ENCODE results near the gene NRP1.

NRP1 gene

DNA sequence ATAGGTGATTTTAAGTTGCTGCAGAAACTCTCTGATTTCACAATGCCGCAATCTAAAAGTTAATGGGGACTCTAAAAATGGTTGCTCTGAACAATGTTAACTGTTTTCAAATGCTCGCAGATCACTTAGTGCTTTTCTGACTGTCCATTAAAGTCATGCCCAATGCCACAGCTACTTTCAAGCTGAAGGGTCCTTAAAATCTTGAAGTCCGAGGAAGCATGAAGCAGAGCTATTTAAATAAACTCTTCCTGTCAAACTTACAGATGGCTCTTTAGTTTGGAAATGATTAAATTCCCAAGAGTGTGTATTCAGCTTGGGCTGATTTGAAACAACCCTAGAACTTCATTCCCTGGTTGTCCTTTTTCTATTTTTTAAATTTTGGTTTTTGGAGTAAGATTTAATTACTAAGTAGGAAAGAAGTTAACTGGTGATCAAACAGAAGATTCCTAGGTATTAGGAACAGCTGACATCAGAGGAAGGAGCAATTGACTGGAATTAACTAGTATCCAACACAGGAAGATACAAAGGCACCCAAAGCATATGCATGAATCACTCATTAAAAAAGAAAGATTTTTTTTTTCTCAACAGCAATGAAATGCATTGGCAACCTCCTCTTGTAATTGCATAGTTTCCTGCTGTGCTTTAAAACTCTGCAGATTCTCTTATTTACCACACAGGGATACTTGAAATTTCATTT lies 105.1 kb downstream of the NRP1 start:
- TF ChIP-seq NFIC (IDR thresholded peaks at IDR 0.05) = no peak
- TF ChIP-seq CREB1 (IDR thresholded peaks at IDR 0.05; ENCODE audit: low read depth) = no peak
- TF ChIP-seq MAX (IDR thresholded peaks at IDR 0.05) = no peak
- no peak for TF ChIP-seq RAD21 (IDR thresholded peaks at IDR 0.05; ENCODE audit: low read depth)
- no peak for TF ChIP-seq EGR1 (IDR thresholded peaks at IDR 0.05)
- no peak for TF ChIP-seq TCF12 (IDR thresholded peaks at IDR 0.05; ENCODE audit: low read depth)
- TF ChIP-seq YY1 (IDR thresholded peaks at IDR 0.05; ENCODE audit: low read depth) = no peak
- TF ChIP-seq, protein P1, sequence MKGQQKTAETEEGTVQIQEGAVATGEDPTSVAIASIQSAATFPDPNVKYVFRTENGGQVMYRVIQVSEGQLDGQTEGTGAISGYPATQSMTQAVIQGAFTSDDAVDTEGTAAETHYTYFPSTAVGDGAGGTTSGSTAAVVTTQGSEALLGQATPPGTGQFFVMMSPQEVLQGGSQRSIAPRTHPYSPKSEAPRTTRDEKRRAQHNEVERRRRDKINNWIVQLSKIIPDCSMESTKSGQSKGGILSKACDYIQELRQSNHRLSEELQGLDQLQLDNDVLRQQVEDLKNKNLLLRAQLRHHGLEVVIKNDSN (IDR thresholded peaks at IDR 0.05) = no peak
- TF ChIP-seq FOXM1 (IDR thresholded peaks at IDR 0.05; ENCODE audit: borderline replicate concordance, low read depth) = no peak
- no peak for TF ChIP-seq CEBPB (IDR thresholded peaks at IDR 0.05)
- no peak for TF ChIP-seq EP300 (IDR thresholded peaks at IDR 0.05; ENCODE audit: borderline replicate concordance)
- no peak for TF ChIP-seq TEAD4 (IDR thresholded peaks at IDR 0.05)
- TF ChIP-seq ZBTB7A (IDR thresholded peaks at IDR 0.05; ENCODE audit: low read depth) = no peak
- TF ChIP-seq, protein P2, sequence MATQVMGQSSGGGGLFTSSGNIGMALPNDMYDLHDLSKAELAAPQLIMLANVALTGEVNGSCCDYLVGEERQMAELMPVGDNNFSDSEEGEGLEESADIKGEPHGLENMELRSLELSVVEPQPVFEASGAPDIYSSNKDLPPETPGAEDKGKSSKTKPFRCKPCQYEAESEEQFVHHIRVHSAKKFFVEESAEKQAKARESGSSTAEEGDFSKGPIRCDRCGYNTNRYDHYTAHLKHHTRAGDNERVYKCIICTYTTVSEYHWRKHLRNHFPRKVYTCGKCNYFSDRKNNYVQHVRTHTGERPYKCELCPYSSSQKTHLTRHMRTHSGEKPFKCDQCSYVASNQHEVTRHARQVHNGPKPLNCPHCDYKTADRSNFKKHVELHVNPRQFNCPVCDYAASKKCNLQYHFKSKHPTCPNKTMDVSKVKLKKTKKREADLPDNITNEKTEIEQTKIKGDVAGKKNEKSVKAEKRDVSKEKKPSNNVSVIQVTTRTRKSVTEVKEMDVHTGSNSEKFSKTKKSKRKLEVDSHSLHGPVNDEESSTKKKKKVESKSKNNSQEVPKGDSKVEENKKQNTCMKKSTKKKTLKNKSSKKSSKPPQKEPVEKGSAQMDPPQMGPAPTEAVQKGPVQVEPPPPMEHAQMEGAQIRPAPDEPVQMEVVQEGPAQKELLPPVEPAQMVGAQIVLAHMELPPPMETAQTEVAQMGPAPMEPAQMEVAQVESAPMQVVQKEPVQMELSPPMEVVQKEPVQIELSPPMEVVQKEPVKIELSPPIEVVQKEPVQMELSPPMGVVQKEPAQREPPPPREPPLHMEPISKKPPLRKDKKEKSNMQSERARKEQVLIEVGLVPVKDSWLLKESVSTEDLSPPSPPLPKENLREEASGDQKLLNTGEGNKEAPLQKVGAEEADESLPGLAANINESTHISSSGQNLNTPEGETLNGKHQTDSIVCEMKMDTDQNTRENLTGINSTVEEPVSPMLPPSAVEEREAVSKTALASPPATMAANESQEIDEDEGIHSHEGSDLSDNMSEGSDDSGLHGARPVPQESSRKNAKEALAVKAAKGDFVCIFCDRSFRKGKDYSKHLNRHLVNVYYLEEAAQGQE (IDR thresholded peaks at IDR 0.05; ENCODE audit: low read depth) = no peak
- no peak for TF ChIP-seq TAF1 (IDR thresholded peaks at IDR 0.05; ENCODE audit: low read depth)

DNA sequence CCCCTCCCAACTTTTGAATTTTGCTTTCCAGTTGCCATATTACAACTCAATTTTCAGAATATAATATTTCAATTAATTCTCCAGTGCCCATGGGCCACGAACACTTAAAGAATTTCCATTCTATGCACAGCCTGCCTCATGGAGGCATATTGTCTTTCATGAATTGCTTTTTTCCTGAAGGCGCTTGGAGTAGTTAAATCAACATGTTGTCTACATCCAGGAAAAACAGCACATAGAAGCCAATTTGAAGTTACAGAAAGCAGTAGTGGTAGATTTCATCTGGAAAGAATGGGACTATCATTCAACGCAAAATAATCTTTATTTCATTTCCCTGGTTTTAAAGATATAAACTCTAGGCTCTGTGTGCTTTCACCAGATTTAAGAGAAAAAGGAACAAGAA lies 106.0 kb downstream of the NRP1 start:
- no peak for TF ChIP-seq CREB1 (IDR thresholded peaks at IDR 0.05; ENCODE audit: low read depth)
- TF ChIP-seq, protein P2 (IDR thresholded peaks at IDR 0.05; ENCODE audit: low read depth) = no peak
- no peak for TF ChIP-seq TCF12 (IDR thresholded peaks at IDR 0.05; ENCODE audit: low read depth)
- no peak for TF ChIP-seq NFIC (IDR thresholded peaks at IDR 0.05)
- TF ChIP-seq EGR1 (IDR thresholded peaks at IDR 0.05) = no peak
- TF ChIP-seq YY1 (IDR thresholded peaks at IDR 0.05; ENCODE audit: low read depth) = no peak
- no peak for TF ChIP-seq RAD21 (IDR thresholded peaks at IDR 0.05; ENCODE audit: low read depth)
- TF ChIP-seq TAF1 (IDR thresholded peaks at IDR 0.05; ENCODE audit: low read depth) = no peak
- no peak for TF ChIP-seq TEAD4 (IDR thresholded peaks at IDR 0.05)
- TF ChIP-seq MAX (IDR thresholded peaks at IDR 0.05) = no peak
- TF ChIP-seq, protein P1 (IDR thresholded peaks at IDR 0.05) = no peak
- TF ChIP-seq ZBTB7A (IDR thresholded peaks at IDR 0.05; ENCODE audit: low read depth) = no peak
- TF ChIP-seq FOXM1 (IDR thresholded peaks at IDR 0.05; ENCODE audit: borderline replicate concordance, low read depth) = no peak
- no peak for TF ChIP-seq CEBPB (IDR thresholded peaks at IDR 0.05)
- no peak for TF ChIP-seq EP300 (IDR thresholded peaks at IDR 0.05; ENCODE audit: borderline replicate concordance)

DNA sequence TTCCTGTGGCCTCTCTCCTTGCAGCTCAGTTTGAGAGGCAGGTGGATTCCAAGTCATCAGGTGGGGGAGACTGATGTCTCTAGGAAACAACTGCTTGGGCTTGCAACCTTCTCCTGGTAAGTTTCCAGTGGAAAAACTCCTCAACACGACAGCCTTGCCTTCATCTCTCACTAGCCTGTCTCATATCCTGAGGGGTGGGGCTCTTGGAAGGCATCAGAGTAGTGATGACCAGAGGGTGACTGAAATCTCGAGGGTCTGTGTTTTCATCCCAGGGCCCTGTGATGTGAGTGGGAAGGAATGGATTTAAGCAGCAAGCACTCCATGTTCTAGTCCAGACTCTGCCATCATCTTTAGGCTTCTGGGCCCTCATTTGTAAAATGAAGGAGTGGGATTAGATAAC lies 107.0 kb downstream of the NRP1 start:
- no peak for TF ChIP-seq EGR1 (IDR thresholded peaks at IDR 0.05)
- no peak for TF ChIP-seq CREB1 (IDR thresholded peaks at IDR 0.05; ENCODE audit: low read depth)
- no peak for TF ChIP-seq ZBTB7A (IDR thresholded peaks at IDR 0.05; ENCODE audit: low read depth)
- TF ChIP-seq, protein P2 (IDR thresholded peaks at IDR 0.05; ENCODE audit: low read depth) = no peak
- TF ChIP-seq, protein P1 (IDR thresholded peaks at IDR 0.05) = no peak
- no peak for TF ChIP-seq RAD21 (IDR thresholded peaks at IDR 0.05; ENCODE audit: low read depth)
- TF ChIP-seq TAF1 (IDR thresholded peaks at IDR 0.05; ENCODE audit: low read depth) = no peak
- TF ChIP-seq NFIC (IDR thresholded peaks at IDR 0.05) = no peak
- no peak for TF ChIP-seq EP300 (IDR thresholded peaks at IDR 0.05; ENCODE audit: borderline replicate concordance)
- no peak for TF ChIP-seq FOXM1 (IDR thresholded peaks at IDR 0.05; ENCODE audit: borderline replicate concordance, low read depth)
- TF ChIP-seq MAX (IDR thresholded peaks at IDR 0.05) = no peak
